ENCODE data around the gene VPS72.
A peak's percentile ranks its signal among the peaks of the same experiment; 100 is the strongest.

VPS72 gene

DNA sequence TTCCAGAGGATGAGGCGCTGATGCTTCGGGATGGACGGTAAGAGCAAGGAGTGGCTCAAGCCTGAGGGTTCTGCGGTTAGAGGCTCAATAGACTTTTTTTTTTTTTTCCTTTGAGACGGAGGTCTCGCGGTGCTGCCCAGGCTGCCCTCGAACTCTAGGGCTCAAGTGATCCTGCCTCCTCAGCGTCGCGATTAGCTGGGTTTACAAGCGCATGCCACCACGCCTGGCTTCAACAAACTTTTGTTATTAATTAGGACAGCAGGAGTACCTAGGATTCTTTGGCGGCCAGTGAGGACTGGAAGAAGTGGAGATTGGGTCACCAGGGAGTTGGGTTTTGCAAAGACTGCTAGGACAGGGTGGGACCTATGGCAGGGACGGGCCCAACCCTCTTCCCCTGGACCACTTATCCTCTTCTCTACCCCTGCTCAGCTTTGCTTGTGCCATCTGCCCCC is 23.5 kb downstream of the VPS72 start:
- TF ChIP-seq TAF1 (IDR thresholded peaks at IDR 0.05; ENCODE audit: borderline replicate concordance, insufficient read depth, low read length) (no peak), SIN3A (IDR thresholded peaks at IDR 0.05; ENCODE audit: borderline replicate concordance, insufficient read depth, low read length) (no peak), REST (IDR thresholded peaks at IDR 0.05; ENCODE audit: insufficient read depth in 1 of 2, low read depth in 2 of 2, low read length in 2 of 2) (no peak), FOXP2 (optimal IDR thresholded peaks at IDR 0.05; ENCODE audit: borderline replicate concordance, extremely low read depth, extremely low read length, insufficient read depth) (no peak), POLR2AphosphoS5 (IDR thresholded peaks at IDR 0.05; ENCODE audit: low read depth, low read length) (no peak)

GRCh38 chr1:151165738-151166504 is 24.1 kb downstream of the VPS72 start, which contains the start of the genes LYSMD1 and SCNM1:
Gene LYSMD1 (minus strand): TSS chr1:151165902. CDS start chr1:151165258, 644 bp downstream.
Gene SCNM1 (plus strand): TSS chr1:151166144. CDS start chr1:151166153, 9 bp downstream.
- TF ChIP-seq TAF1 (IDR thresholded peaks at IDR 0.05; ENCODE audit: borderline replicate concordance, insufficient read depth, low read length) (peak; percentile 79; the same call in 1 of the 2 replicates), FOXP2 (optimal IDR thresholded peaks at IDR 0.05; ENCODE audit: borderline replicate concordance, extremely low read depth, extremely low read length, insufficient read depth) (peak; percentile 83), POLR2AphosphoS5 (IDR thresholded peaks at IDR 0.05; ENCODE audit: low read depth, low read length) (peak; percentile 91), SIN3A (IDR thresholded peaks at IDR 0.05; ENCODE audit: borderline replicate concordance, insufficient read depth, low read length) (peak; percentile 84; the same call in 1 of the 2 replicates), REST (IDR thresholded peaks at IDR 0.05; ENCODE audit: insufficient read depth in 1 of 2, low read depth in 2 of 2, low read length in 2 of 2) (peak; percentile 65 to 81; a peak in 3 of 4 replicates)

- TF ChIP-seq POLR2AphosphoS5 (IDR thresholded peaks at IDR 0.05; ENCODE audit: low read depth, low read length) = no peak
- no peak for TF ChIP-seq FOXP2 (optimal IDR thresholded peaks at IDR 0.05; ENCODE audit: borderline replicate concordance, extremely low read depth, extremely low read length, insufficient read depth)
- TF ChIP-seq SIN3A (IDR thresholded peaks at IDR 0.05; ENCODE audit: borderline replicate concordance, insufficient read depth, low read length) = no peak
- TF ChIP-seq TAF1 (IDR thresholded peaks at IDR 0.05; ENCODE audit: borderline replicate concordance, insufficient read depth, low read length) = no peak
- no peak for TF ChIP-seq REST (IDR thresholded peaks at IDR 0.05; ENCODE audit: insufficient read depth in 1 of 2, low read depth in 2 of 2, low read length in 2 of 2)
Observed at GRCh38 chr1:151165281-151165737, 24.7 kb downstream of the VPS72 start.

GRCh38 chr1:151164732-151165280 is 25.2 kb downstream of the VPS72 start:
- TF ChIP-seq SIN3A (IDR thresholded peaks at IDR 0.05; ENCODE audit: borderline replicate concordance, insufficient read depth, low read length) = no peak
- no peak for TF ChIP-seq FOXP2 (optimal IDR thresholded peaks at IDR 0.05; ENCODE audit: borderline replicate concordance, extremely low read depth, extremely low read length, insufficient read depth)
- TF ChIP-seq REST (IDR thresholded peaks at IDR 0.05; ENCODE audit: insufficient read depth in 1 of 2, low read depth in 2 of 2, low read length in 2 of 2) = no peak
- no peak for TF ChIP-seq POLR2AphosphoS5 (IDR thresholded peaks at IDR 0.05; ENCODE audit: low read depth, low read length)
- TF ChIP-seq TAF1 (IDR thresholded peaks at IDR 0.05; ENCODE audit: borderline replicate concordance, insufficient read depth, low read length) = no peak

All from PFSK-1 (cell line).